GM10248 (cell line): ENCODE measurements around the gene NIF3L1.

ENCODE experiments used
- CTCF ChIA-PET: fragments of 300-600 bp; sonication (Branson Sonifier 250); formaldehyde crosslinking; extraction: SDS; loops from one replicate; lab custom pipeline; 2021; ENCODE audit warnings: antibody characterized with exemption; lab: Yijun Ruan, JAX
- POLR2A ChIA-PET: fragments of 350-650 bp; sonication (Branson Sonifier 250); formaldehyde crosslinking; extraction: SDS; loops from one replicate; lab custom pipeline; 2020; ENCODE audit warnings: antibody characterized with exemption; lab: Yijun Ruan, JAX
- DNase-seq: peaks from one replicate; pipeline ENCODE4 v3.0.0; 2012; ENCODE audit errors: extremely low spot score
- CTCF ChIP-seq: IDR thresholded peaks from 2 replicates; pipeline ENCODE4 v1.5.1; 2012; ENCODE audit warnings: mild to moderate bottlenecking, low read depth; ENCODE audit errors: extremely low read depth, missing control alignments, control extremely low read depth

The NIF3L1 gene

GRCh38 chr2:200847269-200847668 lies 41.9 kb upstream of the NIF3L1 start:
- TF ChIP-seq CTCF: no peak
- ChIA-PET CTCF (no interaction called here), POLR2A (interaction anchor here (1.0 to 3.9 kb wide), 3 partner anchors 8 to 14 kb away, joined by 5 to 30 read pairs (median 26); no protein-coding TSS in a partner anchor)
- DNase-seq: no peak

GRCh38 chr2:200847939-200848338 lies 41.2 kb upstream of the NIF3L1 start:
- no peak for TF ChIP-seq CTCF
- POLR2A ChIA-PET: interaction anchor here (1.0 to 3.1 kb wide), 3 partner anchors 10 to 14 kb away, joined by 5 to 26 read pairs (median 8); no protein-coding TSS in a partner anchor
- no peak for DNase-seq
- CTCF ChIA-PET: interaction anchor here (0.8 to 1.4 kb wide), 2 partner anchors 53 to 384 kb away, joined by 3 read pairs; no protein-coding TSS in a partner anchor

GRCh38 chr2:200850512-200851256 lies 38.5 kb upstream of the NIF3L1 start:
- ChIA-PET POLR2A (interaction anchor here (0.6 to 3.1 kb wide), 7 partner anchors 7 to 33 kb away, joined by 3 to 26 read pairs (median 5); partner anchors contain the start of gene CLK1), CTCF (interaction anchor here (1.4 to 1.5 kb wide), 2 partner anchors 12 to 32 kb away, joined by 4 to 5 read pairs; no protein-coding TSS in a partner anchor)
- TF ChIP-seq CTCF: no peak
- no peak for DNase-seq

GRCh38 chr2:200851398-200852248 lies 37.5 kb upstream of the NIF3L1 start:
- TF ChIP-seq CTCF: no peak
- ChIA-PET CTCF (interaction anchor here (1.1 kb wide), 1 partner anchor 18 kb away, joined by 3 read pairs; no protein-coding TSS in a partner anchor), POLR2A (interaction anchor here (0.6 to 2.0 kb wide), 7 partner anchors 9 to 37 kb away, joined by 3 to 16 read pairs (median 3); partner anchors contain the start of gene CLK1)
- no peak for DNase-seq

- POLR2A ChIA-PET: interaction anchor here (1.0 to 2.0 kb wide), 3 partner anchors 10 to 38 kb away, joined by 3 to 16 read pairs (median 3); partner anchors contain the start of gene CLK1
Measured at GRCh38 chr2:200852605-200853004, 36.6 kb upstream of the NIF3L1 start.

More at GRCh38 chr2:200852605-200853004, 36.6 kb upstream of the NIF3L1 start:
- no peak for TF ChIP-seq CTCF
- CTCF ChIA-PET: interaction anchor here (1.1 to 1.2 kb wide), 2 partner anchors 19 to 141 kb away, joined by 3 read pairs; no protein-coding TSS in a partner anchor
- DNase-seq: no peak
